ENCODE measurements around the gene CDC14A.

CDC14A gene

DNA sequence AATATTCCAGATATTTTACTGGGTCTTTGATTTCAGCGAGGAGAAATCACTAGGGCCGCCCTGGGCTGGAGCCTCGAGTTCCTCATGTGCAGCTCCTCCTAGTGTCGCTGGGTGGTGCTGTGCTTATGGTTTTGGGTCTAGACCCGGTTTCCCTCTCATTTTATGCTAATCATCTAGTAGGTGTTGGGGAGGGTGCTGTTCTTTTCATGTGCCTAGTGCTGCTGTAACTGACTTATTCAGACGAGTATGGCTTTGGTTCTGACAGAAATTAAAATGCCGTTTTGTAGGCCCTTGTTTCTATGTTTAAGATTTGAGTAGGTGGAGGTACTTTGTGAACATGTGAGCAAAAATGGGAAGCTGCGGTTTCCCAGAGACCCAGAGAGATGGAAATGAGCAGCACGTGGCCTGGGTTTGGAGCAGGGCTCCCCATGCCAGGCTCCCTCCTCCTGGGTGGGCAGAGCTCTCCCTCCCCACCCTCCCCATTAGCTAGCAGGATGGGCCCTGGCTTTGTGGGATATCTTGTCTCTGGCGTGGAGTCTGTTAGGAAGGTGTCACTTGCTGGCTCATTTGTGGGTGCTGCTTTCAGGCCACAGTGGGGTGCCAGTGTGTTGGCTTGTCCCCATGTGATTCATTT lies 111.6 kb downstream of the CDC14A start:
- peak; percentile 51 for DNase-seq (ENCODE audit: low read depth)
- no peak overlapping the region for H3K4me3 ChIP-seq (ENCODE audit: low read depth, low read length)
- TF ChIP-seq, protein P1, sequence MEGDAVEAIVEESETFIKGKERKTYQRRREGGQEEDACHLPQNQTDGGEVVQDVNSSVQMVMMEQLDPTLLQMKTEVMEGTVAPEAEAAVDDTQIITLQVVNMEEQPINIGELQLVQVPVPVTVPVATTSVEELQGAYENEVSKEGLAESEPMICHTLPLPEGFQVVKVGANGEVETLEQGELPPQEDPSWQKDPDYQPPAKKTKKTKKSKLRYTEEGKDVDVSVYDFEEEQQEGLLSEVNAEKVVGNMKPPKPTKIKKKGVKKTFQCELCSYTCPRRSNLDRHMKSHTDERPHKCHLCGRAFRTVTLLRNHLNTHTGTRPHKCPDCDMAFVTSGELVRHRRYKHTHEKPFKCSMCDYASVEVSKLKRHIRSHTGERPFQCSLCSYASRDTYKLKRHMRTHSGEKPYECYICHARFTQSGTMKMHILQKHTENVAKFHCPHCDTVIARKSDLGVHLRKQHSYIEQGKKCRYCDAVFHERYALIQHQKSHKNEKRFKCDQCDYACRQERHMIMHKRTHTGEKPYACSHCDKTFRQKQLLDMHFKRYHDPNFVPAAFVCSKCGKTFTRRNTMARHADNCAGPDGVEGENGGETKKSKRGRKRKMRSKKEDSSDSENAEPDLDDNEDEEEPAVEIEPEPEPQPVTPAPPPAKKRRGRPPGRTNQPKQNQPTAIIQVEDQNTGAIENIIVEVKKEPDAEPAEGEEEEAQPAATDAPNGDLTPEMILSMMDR (IDR thresholded peaks at IDR 0.05; ENCODE audit: low read depth, low read length, missing control alignments) = peak; percentile 85

DNA sequence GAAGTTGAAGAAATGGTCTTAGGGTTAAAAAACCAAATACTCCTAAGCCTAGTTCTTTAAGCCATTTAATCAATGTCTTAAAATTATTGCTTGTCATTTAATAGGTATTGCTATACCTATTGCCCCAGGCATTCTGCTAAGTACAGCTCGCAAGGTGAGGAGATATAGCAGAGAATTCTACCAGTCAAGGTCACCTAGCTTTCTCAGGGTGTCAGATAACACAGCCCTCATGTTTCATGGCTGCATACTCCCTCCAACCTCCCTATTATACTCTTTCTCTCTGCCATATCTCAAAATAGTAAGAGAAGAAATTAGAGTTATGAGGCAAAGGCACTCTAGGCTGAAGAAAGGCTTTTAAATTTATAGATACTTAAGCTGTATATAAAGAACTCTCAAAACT lies 117.3 kb downstream of the CDC14A start:
- no peak for DNase-seq (ENCODE audit: low read depth)
- TF ChIP-seq, protein P1 (IDR thresholded peaks at IDR 0.05; ENCODE audit: low read depth, low read length, missing control alignments) = no peak

DNA sequence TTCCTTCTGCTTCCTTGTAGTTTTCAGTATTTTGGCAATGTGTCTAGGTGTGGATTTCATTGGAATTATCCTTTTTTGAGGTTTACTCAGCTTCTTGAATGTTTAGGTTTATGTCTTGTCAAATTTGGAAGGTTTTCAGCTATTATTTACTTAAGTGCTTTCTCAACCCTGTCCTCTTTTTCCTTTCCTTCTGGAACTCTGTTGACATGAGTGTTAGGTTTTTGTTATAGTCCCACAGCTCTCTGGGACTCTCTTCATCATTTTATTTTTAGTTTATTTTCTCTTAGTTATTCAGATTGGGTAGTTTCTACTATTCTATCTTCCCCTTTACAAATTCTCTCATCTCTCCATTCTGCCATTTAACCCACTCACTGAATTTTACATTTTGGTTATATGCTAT lies 122.5 kb downstream of the CDC14A start:
- no peak overlapping the region for H3K4me3 ChIP-seq (ENCODE audit: low read depth, low read length)
- DNase-seq (ENCODE audit: low read depth) = no peak
- TF ChIP-seq, protein P1 (IDR thresholded peaks at IDR 0.05; ENCODE audit: low read depth, low read length, missing control alignments) = no peak

More for the DNA sequence above, 117.3 kb downstream of the CDC14A start:
- no peak overlapping the region for H3K4me3 ChIP-seq (ENCODE audit: low read depth, low read length)

DNA sequence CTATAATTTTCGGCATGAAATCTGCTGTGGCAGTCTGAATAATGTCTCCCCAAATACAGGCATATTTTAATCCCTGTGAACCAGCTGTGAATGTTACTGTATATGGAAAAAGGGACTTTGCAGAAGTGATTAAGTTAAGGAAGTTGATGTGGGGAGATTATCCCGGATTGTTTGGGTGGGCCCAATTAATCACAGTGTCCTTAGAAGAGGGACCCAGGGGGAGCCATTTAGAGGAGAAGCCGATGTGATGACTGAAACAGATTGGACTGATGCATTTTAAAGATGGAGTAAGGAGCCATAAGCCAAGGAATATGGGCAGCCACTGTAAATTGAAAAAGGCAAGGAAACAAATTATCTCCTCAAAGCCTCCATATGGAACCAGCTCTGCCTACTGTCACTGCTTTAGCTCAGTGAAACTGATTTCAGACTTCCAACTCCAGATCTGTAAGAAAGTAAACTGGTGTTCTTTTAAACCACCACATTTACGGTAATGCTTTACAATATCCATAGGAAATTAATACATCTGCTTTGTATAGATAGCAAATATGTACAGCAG lies 124.5 kb downstream of the CDC14A start:
- no peak for DNase-seq (ENCODE audit: low read depth)
- TF ChIP-seq, protein P1 (IDR thresholded peaks at IDR 0.05; ENCODE audit: low read depth, low read length, missing control alignments) = no peak

DNA sequence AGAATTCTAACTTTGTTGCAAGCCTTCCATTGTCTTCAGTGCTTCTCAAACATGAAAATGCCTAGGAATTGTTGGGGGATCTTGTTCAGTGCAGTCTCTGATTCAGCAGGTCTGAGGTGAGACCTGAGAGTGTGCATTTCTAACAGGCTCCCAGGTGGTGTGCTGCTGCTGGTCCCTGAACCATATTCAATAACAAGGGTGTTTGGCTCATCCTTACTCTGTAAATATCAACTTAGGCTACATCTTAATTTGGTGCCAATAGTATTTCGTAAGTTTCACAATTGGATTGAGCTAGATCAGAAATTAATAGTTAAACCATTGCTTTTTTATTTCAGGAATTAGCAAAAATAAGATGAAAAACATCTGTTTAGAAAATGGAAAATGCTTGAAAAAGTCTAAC lies 126.5 kb downstream of the CDC14A start:
- no peak for DNase-seq (ENCODE audit: low read depth)
- TF ChIP-seq, protein P1 (IDR thresholded peaks at IDR 0.05; ENCODE audit: low read depth, low read length, missing control alignments) = no peak
- H3K4me3 ChIP-seq (ENCODE audit: low read depth, low read length) = no peak overlapping the region

More for the DNA sequence above, 124.5 kb downstream of the CDC14A start:
- H3K4me3 ChIP-seq (ENCODE audit: low read depth, low read length) = no peak overlapping the region

DNA sequence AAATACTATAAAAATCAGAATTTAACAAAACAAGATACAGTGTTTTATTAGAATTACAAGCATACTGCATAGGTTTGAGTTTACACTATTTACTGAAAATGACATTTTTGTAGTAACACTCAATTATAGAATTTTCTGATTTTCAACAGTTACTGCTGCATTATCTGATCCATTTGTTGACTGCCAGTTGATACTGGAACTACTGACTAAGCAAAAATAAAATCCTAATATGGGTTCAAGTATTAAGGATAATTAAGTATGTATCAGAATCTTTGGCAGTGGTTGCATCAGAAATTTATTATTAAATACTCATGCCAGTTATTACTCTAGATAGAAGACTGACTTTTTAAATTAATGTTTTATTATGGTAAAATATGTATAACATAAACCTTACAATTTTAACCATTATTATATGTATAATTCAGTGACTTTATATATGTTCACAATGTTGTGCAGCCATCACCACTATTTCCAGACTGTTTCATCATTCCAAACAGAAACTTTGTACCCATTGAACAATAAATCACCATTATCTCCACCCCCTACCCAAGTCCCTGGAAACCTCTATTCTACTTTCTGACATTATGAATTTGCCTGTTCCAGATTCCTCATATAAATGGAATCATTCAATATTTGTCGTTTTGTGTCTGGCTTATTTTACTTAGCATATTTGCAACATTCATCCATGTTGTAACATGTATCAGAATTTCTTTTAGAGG lies 127.5 kb downstream of the CDC14A start:
- no peak for DNase-seq (ENCODE audit: low read depth)
- no peak overlapping the region for H3K4me3 ChIP-seq (ENCODE audit: low read depth, low read length)
- TF ChIP-seq, protein P1 (IDR thresholded peaks at IDR 0.05; ENCODE audit: low read depth, low read length, missing control alignments) = no peak

All from GM12864 (cell line).